NCI-H187 (cell line): ENCODE results near the gene ERCC3.
"Not testable (repeated sequence)": the region's sequence is repeated elsewhere in the genome, so short reads cannot be mapped to it uniquely, and the experiment has no call there.

Experiments used
- DNase-seq, 2 experiments: peaks; one replicate each; lab custom pipeline; 2025; lab: John Stamatoyannopoulos, UW

ERCC3 gene

DNA sequence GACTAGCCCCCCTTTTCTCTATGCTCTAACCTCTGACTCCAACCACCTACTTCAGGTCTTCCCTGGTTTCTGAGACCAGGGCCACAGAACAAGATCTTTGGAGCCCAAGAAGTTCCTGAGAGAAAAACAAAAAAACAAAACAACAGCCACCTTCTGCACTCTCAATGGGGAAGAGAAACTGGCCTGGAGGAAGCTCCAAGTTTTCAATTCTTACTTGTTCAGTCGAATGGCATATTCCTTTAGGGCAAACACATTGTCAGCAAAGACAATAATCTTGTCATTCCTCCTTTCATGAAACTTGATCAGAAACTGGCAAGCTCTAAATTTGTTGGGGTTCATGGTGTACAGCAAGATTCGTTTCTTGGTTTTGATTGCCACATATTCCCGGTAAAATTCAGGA lies 15.0 kb downstream of the ERCC3 start:
- DNase-seq = no peak

DNA sequence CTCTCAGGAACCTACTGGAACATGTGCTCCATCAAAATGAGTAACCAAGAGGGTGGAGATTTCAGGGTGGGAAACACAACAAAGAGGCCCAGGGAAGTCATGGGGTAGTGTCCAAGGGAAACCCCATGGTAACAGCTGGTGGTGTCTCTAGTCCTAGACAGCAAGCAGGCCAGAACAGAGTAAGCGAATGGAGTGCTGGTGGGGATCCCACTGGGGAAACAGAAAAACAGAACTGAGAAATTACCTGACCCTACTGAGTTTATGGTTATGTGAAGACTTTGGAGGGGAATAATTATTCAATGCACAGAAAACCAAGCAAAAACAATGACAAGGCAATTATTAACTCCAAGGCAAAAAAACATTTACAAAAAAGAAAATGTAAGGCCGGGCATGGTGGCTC lies 16.9 kb downstream of the ERCC3 start:
- DNase-seq = no peak

DNA sequence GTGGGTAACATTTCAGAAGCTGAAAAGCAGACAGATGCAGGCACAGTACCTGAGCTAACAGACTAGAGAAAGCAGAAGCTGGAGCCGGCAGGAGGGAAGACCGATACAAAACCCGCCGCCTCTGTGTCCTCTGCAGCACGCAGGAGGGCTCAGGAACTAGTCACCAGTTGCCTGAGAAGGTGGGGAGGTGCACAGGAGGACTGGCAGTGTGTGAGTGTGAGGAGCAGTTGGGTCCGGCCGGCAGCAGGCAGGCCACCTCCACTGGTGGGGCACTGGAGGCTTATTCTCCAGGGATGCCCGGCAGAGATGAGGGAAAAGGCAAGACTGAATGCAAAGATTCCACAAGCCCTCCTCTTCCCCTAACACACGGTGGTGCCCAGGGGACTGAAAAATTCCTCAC lies 18.2 kb downstream of the ERCC3 start:
- no peak for DNase-seq

DNA sequence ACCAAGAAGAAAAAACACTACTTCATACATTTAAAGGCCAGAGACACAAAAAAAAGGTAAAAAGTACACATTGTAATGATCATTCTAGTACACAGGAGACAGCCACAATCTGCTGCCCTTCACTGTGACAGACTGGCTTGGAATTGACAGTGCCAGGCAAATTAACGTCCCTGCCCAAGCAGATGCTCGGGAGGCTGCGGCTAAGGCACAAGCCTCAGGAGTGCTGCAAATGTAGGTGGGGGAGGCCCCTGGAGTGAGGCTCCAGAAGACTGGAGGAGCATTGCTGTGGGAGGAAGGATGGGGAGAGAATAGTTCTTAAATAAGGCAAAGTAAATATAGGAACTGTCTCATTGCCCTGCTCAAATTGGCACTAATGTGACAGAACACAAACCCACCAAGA lies 18.6 kb downstream of the ERCC3 start:
- DNase-seq = no peak

DNA sequence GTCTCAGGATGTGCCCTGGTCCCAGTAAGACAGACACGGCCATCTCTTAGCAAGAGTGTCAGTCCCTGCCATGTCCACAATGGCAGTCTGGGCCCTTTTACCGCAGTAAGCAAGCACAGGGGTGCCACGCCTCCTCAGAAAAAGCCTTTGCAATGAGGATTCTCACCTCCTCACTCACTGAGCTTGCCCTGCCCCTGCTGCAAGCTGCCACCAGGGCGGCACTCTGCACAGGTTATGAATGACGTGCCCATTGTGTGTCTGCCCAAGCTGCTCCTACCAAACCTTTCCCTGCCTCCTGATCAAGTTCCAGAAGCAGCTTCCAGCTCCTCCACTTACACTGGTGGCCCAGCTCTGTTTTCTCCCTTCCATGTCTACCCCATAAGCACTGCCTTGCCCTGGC lies 23.3 kb downstream of the ERCC3 start:
- no peak for DNase-seq

- no peak for DNase-seq
Measured at GRCh38 chr2:127261804-127262406, 32.0 kb downstream of the ERCC3 start.

DNA sequence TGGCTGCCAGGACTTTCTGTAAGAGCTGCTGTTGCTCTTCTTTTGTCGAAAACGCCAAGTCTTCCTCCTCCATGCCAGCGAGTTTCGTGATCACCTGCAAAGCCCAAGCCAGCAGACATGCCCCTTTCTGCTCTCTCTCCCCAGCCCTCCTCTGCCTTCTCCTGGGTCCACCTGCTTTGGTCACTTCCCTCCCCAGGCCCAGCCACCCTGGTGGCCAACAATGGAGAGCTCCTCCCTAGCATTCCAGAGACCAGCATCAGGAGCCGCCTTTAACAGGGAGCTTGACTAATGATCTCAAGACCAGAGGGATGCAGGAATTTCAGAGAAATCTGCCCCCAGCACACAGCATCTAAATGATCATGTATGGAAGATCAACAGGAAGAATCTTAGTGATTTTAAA lies 34.6 kb downstream of the ERCC3 start:
- no peak for DNase-seq

DNA sequence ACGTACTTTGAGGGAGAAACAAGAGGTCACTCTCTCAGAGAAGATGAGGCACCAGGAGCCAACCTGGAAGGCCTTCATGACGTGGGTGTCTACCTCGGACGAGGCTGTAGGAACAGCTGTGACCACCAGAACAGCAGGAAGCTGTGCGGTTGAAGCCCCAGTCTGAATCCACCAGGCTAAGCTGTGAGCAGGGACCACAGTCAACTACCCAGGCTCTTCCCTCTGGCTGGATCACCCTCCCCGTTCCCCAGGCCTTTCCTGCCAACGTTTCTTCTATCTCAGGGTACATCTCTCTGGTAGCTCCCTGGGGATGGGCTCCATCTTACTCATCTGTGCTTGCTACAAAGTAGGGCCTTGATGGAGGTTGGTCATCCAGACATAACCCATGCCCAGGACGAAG lies 37.1 kb downstream of the ERCC3 start:
- no peak for DNase-seq

GRCh38 chr2:127256381-127256780 lies 37.6 kb downstream of the ERCC3 start:
- no peak for DNase-seq

DNA sequence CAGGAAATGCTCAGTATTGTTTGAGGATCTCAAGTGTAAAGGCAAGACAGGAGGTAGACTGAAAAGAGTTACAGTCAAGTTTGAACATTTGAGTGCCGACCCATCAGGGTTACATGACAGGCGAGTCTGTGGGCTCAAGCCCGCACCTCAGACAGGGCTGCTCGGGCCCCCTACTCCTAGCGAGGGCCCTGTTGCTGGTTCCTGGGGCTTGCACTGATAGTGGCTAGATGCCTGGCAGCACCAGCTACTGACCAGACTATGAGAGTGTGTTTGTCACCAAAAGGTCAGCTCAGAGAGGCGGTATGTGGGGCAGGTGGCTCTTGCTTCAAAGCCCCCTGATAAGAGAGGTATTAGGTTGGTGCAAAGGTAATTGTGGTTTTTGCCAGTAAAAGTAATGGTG lies 38.2 kb downstream of the ERCC3 start:
- DNase-seq = no peak

DNA sequence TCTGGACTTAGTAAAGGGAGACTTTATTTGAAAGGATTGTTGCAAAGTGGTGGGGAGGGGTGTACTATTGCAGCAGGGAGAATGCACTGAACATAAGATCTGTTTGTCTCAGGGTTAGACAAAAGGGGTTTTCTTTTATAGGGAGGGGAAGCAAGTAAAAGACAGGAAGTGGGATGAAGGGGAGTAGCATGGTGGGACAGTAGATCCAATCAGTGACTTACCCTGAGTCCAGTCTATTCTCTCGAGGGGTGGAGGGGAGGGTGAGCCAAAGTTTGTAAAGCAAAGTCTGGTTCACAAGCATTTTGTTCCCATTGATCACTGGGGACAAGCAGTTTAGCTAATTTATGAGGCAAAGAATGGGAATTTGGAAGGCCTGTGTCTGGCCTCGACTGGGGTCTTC lies 38.8 kb downstream of the ERCC3 start:
- no peak for DNase-seq

DNA sequence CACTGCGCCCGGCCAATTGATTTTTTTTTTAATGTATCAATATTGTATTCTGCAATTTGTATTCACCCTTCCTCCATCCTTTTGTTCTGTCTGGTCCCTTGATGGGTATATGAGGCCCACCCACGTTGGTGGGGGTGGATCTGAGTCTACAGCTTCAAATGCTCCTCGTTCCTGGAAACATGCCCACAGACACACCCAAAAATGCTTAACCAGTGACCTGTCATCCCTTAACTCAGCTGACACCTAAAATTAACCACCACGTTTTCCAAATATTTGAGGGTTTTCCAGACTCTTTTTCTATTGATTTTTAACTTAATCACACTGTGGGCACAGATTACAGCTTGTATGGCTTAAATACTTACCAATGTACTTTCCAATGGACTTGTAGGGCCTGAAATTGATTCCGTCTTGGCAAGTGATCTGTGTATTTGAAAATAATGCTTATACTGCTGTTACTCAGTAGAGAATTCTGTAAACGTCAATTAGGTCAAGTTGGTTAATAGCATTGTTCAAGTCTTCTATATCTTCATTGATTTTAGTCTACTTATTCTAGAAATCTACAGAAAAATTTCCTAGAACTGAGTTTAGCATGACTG lies 39.5 kb downstream of the ERCC3 start:
- DNase-seq = no peak

DNA sequence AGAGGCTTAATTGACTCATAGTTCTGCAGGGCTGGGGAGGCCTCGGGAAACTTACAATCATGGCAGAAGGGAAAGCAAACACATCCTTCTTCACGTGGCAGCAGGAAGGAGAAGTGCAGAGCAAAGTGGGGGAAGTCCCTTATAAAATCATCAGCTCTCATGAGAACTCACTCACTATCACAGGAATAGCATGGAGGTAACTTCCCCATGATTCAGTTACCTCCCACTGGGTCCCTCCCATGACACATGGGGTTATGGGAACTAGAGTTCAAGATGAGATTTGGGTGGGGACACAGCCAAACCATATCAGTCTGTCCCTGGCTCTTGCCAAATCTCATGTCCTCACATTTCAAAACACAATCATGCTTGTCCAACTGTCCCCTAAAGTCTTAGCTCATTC lies 52.8 kb downstream of the ERCC3 start:
- DNase-seq = not testable (repeated sequence)

DNA sequence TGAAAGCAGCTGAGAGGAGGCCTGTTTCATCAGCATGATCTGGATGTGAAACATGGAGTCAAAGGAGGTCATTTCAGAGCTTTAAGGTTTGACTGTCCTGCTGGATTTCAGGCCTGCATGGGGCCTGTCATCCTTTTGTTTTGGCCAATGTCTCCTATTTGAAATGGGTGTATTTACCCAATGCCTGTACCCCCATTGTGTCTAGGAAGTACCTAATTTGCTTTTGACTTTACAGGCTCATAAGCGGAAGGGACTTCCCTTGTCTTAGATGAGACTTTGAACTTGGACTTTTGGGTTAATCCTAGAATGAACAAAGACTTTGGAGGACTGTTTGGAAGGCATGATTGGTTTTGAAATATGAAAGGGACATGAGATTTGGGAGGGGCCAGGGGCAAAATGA lies 54.5 kb downstream of the ERCC3 start:
- no peak for DNase-seq

DNA sequence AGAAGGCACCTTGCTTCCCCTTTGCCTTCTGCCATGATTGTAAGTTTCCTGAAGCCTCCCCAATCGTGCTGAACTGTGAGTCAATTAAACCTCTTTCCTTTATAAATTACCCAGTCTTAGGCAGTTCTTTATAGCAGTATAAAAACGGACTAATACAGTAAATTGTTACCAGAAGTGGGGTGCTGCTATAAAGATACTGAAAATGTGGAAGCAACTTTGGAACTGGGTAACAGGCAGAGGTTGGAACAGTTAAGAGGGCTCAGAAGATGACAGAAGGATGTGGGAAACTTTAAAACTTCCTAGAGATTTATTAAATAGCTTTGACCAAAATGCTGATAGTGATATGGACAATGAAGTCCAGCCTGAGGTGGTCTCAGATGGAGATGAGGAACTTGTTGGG lies 56.2 kb downstream of the ERCC3 start:
- not testable (repeated sequence) for DNase-seq

DNA sequence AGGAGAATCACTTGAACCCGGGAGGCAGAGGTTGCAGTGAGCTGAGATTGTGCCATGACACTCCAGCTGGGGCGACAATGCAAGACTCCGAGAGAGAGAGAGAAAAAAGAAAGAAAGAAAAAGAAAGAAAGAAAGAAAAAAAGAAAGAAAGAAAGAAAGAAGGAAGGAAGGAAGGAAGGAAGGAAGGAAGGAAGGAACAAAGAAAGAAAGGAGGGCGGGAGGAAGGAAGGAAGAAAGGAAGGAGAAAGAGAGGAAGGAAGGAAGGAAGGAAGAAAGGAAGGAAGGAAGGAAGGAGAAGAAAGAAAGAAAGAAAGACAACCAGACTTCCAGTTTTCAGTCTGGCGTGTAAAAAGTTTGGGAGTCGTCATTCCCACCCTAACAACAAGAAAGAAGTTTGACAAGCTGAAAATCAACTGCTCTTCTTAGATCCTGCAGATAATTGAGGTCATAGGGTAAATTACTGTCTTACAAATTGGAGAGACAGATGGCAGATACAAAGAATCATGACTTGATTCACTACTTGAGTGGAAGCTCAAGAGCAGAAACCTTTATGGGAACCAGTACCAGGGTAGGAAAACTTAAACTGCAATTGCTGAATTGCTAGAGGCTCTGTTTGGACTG lies 58.8 kb downstream of the ERCC3 start:
- no peak for DNase-seq

DNA sequence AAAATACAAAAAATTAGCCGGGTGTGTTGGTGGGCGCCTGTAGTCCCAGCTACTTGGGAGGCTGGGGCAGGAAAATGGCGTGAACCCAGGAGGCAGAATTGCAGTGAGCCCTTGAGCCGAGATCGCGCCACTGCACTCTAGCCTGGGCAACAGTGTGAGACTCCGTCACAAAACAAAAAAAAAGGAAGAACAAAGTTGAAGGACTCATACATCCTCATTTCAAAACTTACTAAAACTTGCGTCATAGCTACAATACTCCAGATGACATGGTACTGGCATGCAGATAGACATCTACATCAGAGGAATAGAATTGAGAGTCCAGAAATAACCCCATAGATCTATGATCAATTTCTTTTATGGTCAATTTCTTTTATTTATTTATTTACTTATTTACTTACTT lies 60.2 kb downstream of the ERCC3 start:
- no peak for DNase-seq

DNA sequence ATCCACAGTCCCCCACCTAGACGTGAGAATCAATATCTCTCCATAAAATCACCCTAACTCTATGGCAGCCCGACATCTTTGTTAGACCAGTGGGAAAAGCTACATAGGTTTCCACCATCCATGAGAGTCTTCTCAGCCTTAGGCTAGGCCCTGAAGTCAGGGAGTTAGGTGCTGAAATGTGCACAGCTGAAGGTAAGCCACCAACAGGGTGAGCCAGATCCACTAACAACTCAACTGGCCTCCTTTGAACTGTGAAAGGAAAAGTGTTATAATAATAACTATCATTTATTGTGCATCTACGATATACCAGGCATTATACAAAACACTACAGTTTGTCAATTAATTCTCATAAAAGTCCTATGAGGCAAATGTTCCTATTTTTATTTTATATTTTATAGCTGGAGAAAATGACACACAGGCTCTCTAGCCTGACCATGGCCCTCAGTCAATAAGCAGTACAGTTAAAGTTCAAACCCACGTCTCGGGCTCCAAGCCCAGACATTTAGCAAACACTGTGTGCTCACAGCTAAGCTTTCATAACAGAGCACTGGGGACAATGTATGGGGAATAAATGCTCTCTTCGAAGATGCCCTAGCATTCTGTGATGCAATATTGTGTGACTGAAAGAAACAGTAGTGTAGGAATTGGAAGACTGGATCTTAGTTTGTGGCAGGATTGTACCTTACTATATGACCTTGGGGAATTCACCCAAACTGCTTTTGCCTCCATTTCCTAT lies 62.6 kb downstream of the ERCC3 start:
- no peak for DNase-seq

GRCh38 chr2:127229555-127229954 lies 64.4 kb downstream of the ERCC3 start:
- no peak for DNase-seq

DNA sequence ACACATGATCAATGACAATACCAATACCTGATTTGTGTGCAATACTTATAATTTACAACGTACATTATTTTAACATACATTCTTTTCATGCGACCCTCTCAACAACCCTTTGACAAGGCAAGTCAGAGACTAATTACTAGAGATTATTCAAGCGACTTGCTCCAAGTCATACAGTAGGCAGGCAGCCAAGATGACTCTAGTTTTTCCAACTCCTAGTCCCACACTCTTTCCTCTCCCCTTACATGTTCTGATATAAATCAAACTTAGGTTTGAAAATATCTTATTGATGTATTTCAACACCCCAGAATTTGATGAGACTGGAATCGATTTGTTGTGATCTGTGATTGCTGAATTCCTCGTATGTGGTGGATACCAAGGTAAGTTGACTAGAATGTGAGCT lies 65.8 kb downstream of the ERCC3 start:
- DNase-seq = no peak

- DNase-seq = not testable (repeated sequence)
Measured at GRCh38 chr2:127227264-127227660, 66.7 kb downstream of the ERCC3 start.

DNA sequence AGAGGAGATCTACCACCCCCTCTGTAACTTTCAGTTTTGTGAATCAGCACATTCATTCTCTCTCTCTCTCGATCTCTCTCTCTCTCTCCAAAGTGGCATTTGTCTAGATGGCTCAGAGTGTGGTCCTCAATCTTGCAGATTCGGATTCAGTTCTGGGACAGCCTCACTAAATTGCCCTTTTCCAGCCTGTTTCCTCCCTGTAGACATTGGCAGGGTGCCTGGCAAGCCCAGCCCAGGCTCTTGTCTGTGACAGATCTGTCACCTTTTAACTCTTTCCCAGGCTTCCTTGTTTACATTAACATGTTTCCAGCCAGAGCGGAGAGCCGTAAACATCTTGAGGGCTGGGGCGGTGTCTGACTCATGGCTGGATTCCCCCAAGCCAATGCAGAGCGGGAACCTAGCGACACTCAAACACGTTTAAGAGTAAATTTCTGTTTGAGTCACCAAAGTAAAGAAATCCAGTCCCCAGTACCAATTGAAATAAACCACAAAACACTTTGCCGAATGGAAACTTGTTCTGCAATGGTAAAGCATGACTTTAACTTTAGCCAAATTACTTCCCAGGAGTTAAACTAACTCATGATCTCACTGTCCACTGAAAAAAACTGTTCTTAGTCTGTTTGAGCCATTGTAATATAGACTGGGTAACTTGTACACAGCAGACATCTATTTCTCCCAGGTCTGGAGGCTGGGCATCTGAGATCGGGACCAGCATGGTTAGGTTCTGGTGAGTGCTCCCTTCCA lies 67.3 kb downstream of the ERCC3 start:
- DNase-seq = no peak

DNA sequence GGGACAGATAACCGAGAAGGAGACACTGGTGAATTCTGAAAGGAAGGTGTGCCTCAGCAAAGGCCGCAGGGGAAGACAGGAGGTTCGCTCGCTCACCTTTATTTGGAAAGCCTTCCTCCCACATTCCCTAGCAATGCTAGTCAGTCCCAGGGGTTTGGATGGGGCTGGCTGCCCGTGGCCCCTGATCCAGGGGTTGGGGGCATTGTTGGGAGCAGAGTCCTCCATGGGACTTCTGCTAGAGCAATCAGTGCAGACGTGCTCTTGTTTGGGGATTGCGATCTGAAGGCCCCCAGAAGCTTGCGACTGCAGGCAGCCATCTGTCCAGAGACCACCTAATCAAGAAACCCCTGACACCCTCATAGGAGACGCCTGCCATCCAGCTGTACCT lies 67.8 kb downstream of the ERCC3 start:
- no peak for DNase-seq
